HuH-7.5 (cell line): ENCODE data around the gene PMM1.
"Not testable (repeated sequence)": the region's sequence is repeated elsewhere in the genome, so short reads cannot be mapped to it uniquely, and the experiment has no call there.

Source experiments
- DNase-seq: peaks from one replicate; pipeline ENCODE4 v3.0.0; 2011; ENCODE audit warnings: low spot score

PMM1 gene

DNA sequence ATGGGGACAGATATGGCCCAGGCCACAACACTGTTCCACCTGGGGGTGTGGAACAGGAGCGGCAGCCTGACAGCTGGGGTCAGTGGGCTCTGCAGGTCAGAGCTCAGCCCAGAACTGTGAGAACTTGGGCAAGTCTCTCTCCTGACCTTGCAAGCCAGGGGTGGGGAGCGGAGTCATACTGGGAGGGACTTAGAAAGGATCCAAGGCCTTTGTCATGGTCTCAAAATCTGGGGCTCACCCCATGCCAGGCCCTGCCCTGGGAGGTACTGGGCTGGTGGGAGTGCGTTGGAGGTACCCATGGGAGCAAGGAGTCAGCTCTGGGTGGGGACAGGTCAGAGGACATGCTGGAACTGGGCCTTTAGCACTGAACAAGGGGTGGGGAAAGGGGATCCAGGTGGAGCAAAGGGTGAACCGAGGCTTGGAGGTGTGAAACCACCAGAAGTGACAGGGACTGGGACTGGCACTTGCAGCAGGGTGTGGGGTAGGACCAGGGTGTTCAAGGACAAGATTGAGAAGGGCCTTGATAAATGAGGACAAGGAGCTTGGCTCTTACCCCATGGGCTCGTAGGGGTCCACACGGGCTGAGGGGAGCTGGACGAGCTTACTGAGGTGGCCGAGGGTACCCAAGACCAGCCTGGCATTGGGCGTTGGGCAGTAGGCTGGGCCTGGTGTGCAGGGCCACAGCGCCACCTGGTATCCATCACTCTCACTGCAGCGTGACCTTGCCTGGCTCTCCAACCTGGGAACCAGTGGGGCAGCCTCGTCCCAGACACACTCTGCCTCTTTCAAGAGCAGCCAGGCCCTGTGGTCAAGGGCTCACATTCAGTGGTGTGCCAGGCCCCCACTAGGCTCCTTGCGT lies 7.4 kb upstream of the PMM1 start:
- DNase-seq: peak; percentile 66

- no peak for DNase-seq
These were observed 6.1 kb upstream of the PMM1 start for GRCh38 chr22:41595703-41596102.

DNA sequence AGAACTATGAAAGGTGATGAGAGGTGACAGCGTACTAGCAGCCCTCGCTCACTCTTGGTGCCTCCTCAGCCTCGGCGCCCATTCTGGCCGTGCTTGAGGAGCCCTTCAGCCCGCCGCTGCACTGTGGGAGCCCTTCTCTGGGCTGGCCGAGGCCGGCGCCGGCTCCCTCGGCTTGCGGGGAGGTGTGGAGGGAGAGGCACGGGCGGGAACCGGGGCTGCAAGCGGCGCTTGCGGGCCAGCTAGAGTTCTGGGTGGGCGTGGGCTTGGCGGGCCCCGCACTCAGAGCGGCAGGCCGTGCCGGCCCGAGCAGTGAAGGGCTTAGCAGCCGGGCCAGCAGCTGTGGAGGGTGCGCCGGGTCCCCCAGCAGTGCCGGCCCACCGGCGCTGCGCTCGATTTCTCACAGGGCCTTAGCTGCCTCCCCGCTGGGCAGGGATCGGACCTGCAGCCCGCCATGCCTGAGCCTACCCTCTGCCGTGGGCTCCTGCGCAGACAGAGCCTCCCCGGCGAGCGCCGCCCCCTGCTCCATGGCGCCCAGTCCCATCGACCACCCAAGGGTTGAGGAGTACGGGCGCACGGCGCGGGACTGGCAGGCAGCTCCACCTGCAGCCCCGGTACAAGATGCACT lies 3.8 kb upstream of the PMM1 start:
- DNase-seq: not testable (repeated sequence)

GRCh38 chr22:41587347-41587723 lies 2.3 kb downstream of the PMM1 start:
- no peak for DNase-seq

- DNase-seq: no peak
These were observed 3.7 kb downstream of the PMM1 start for GRCh38 chr22:41585898-41586297.

GRCh38 chr22:41584881-41585280 lies 4.8 kb downstream of the PMM1 start:
- DNase-seq: no peak

- no peak for DNase-seq
These were observed 6.9 kb downstream of the PMM1 start for GRCh38 chr22:41582694-41583093.

- no peak for DNase-seq
These were observed 9.7 kb downstream of the PMM1 start for GRCh38 chr22:41579997-41580355.

DNA sequence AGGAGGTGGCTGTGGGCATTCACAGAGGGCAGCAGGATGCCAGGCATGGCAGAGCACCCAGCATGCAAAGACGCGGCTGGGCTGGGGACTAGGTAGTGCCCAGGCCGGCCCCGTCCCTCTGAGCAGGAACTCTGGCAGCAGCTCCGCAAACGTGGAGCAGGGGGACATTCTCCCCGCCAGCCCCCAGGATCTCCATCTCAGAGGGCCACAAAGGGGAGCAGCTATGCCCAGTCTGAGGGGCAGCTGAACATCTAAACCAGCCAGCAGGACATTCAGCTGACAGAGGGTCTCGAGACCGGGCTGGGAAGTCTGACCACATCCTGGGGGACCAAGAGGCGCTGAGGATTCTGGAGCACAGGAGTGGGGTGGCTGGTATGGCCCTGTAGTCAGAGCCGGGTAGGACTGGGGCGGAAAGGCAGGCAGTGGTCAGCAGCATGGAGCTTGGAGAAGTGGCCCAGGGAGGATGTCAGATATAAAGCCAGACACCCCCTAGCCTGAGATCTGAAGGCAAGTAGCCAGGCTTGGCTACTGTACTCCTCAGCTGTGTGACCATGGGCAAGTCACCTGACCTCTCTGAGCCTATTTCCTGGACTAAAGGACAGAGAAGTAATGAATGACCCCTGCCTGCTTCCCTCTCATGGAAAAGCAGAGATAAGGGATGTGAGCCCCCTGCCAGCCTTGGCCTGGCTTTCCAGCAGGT lies 10.2 kb downstream of the PMM1 start:
- no peak for DNase-seq

GRCh38 chr22:41578818-41579217 lies 10.8 kb downstream of the PMM1 start:
- DNase-seq: no peak

- DNase-seq: no peak
These were observed 11.5 kb downstream of the PMM1 start for GRCh38 chr22:41578114-41578513.

GRCh38 chr22:41576877-41577276 lies 12.8 kb downstream of the PMM1 start:
- DNase-seq: peak; percentile 80

- no peak for DNase-seq
These were observed 14.1 kb downstream of the PMM1 start for GRCh38 chr22:41575533-41575932.

- DNase-seq: no peak
These were observed 14.7 kb downstream of the PMM1 start for GRCh38 chr22:41574847-41575381.

GRCh38 chr22:41573677-41574076 lies 16.0 kb downstream of the PMM1 start:
- no peak for DNase-seq

DNA sequence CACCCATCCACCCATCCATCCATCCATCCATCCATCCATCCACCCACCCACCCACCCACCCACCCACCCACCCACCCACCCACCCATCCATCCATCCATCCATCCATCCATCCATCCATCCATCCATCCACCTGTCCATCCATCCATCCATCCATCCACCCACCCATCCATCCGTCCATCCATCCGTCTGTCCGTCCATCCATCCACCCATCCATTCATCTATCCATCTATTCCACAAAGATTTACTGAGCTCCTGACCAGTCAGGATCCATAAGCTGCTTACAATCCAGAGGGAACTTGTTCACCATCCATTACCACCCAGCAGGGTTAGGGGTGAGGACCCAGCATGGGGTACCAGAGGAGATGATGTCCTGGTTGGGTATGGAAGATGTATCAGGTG lies 17.3 kb downstream of the PMM1 start:
- not testable (repeated sequence) for DNase-seq

- DNase-seq: no peak
These were observed 17.9 kb downstream of the PMM1 start for GRCh38 chr22:41571786-41572185.

DNA sequence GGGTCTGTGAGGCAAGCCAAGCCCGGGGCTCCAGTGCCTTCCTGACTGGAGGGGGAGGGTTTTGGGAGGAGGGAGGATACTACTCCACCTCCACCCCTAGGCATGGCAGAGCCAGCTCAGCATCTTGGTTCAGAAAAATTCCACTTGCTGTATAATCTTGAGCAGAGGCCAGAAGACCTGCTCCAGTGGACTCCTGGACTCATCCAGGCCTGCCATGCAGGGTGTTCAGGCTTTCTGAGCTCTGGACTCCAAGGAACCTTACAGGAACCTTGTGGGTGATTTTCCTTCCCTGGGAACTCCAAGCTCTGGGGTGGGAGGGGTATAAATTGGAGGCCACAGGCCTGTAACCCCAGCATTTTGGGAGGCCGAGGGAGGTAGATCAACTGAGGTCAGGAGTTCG lies 19.4 kb downstream of the PMM1 start:
- no peak for DNase-seq

DNA sequence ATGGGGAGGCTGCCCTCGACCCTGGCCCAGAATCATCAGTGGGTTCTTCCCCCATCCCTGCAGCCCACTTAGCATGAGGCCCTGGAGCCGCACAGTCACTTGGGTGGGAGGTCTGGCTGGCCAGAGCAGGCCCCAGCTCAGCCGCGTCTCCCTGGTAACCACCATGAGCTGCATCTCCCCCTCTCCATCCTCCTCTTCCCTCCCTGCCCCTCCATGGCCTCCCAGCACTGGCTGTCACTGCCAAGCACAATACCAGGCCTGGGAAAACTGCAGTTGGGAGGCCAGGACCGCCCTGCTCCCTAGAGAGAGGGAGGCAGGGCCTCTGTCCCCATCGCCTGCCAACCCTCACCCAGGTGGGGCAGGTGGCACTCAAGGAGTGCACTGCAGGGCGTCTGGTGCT lies 20.8 kb downstream of the PMM1 start:
- DNase-seq: no peak

GRCh38 chr22:41567512-41567768 lies 22.2 kb downstream of the PMM1 start:
- DNase-seq: no peak

GRCh38 chr22:41565403-41566054 lies 24.1 kb downstream of the PMM1 start:
- DNase-seq: no peak

DNA sequence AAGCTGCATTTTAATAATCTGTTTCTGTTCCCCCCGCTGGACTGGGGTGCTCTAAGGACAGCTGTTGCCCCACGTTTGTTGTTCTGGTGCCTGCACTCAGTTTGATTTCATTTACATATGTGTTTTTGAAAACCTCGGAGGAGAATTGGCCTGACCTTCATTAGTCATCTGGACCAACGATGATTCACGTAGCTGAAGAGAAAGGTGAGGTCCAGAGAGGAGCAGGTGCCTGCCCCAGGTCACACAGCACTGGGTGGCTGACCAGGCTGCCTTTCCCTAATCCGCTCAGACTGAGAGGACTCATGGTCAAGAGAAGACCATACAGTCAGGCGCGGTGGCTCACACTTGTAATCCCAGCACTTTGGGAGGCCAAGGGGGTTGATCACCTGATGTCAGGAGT lies 25.1 kb downstream of the PMM1 start:
- DNase-seq: no peak
